HFF-Myc (cell line): ENCODE results near the gene UBE2O.

Source experiments
- DNase-seq: peaks from one replicate; pipeline ENCODE4 v3.0.0-alpha.2; 2011; ENCODE audit warnings: low read depth; ENCODE audit errors: extremely low read depth
- H3K4me3 ChIP-seq: replicated peaks from 2 replicates; pipeline ENCODE4 v1.5.1; 2011; ENCODE audit warnings: low read depth, mild to moderate bottlenecking, control low read depth, low read length
- CTCF ChIP-seq: IDR thresholded peaks from 2 replicates; pipeline ENCODE4 v1.5.1; 2012; ENCODE audit warnings: mild to moderate bottlenecking, low read depth, low read length, control low read depth; ENCODE audit errors: missing control alignments

Gene UBE2O

DNA sequence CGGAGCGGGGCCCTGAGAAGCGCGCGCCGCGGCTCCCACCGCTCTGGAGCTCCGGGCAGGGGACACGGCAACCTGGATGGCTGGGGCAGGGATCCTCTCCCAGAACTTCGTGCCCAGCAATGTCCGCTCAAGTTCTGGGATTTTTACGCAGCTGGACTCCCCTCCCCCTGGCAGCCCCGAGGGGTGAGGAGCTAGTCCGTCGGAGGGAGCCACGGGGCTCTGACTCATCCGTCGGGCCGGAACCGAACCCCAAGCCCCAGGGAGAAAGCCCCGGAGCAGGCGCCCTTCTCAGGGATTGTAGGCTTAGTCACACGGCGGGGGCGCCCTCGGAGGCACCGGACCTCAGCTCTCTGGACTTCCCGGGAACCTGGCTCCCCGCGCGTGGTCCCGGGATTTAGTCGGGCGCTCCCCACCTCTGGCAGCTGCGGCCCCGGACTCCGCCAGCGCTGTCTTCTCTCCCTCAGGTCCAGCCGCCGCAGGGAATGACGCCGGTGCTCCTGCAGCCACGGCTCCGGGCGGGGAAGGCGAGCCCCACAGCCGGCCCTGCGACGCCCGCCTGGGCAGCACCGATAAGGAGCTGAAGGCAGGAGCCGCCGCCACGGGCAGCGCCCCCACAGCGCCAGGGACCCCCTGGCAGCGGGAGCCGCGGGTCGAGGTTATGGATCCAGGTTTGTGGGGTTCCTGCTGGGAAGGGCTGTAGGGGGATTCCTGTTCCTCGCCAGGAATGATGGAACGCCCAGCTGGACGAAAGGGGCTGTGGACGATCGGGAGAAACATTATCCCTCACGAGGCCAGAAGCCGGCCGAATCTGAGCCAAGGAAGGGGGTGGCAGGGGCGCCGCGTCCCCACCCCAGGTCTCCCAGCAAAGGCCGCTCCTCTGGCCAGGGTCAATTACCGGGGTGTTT is 67.7 kb downstream of the UBE2O start:
- DNase-seq = no peak
- H3K4me3 ChIP-seq = peak overlapping the region; percentile 66
- no peak for TF ChIP-seq CTCF

GRCh38 chr17:76384222-76384986 is 68.5 kb downstream of the UBE2O start, which contains the start of gene SPHK1:
Gene SPHK1, plus strand, starts transcription at chr17:76384609. Its CDS starts 1,036 bp downstream, at chr17:76385645.
- no peak for DNase-seq
- H3K4me3 ChIP-seq = peak within 1 kb of the TSS; percentile 66
- no peak for TF ChIP-seq CTCF

- TF ChIP-seq CTCF = no peak
- peak overlapping the region; percentile 66 for H3K4me3 ChIP-seq
- DNase-seq = no peak
Measured at GRCh38 chr17:76383546-76384221, 69.3 kb downstream of the UBE2O start.

GRCh38 chr17:76382803-76383545 is 70.0 kb downstream of the UBE2O start:
- no peak for TF ChIP-seq CTCF
- DNase-seq = no peak
- peak overlapping the region; percentile 66 for H3K4me3 ChIP-seq

DNA sequence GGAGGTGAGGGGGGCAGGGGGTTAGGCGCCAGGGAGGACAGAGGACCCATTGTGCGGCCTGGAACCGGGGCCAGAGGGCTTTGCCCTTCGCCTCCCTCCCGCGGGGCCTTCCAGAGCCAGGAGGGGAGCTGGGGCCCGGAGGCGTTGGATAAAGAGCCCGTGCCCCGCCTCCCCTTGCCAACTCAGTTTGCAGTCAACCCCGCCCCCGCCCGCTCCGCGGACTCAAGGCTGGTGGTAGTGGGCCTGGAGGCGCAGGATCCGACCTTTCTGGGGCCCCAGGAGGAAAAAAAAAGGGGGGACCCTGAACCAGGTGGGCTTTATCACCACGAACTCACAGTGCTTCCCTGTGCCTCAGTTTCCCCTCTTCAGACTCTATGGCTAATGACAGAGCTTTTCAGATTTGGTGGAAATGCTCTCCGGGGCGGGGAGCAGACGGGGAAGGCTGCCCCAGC is 70.6 kb downstream of the UBE2O start:
- no peak for TF ChIP-seq CTCF
- DNase-seq = no peak
- peak overlapping the region; percentile 66 for H3K4me3 ChIP-seq
